ENCODE data around the gene TEX261.

Gene TEX261

GRCh38 chr2:70937866-70938585, 56.6 kb downstream of the TEX261 start:
- no peak for DNase-seq (ENCODE audit: low read depth in 2 of 2, low spot score in 1 of 2)

GRCh38 chr2:70936979-70937811, 57.5 kb downstream of the TEX261 start:
- no peak for DNase-seq (ENCODE audit: low read depth in 2 of 2, low spot score in 1 of 2)

GRCh38 chr2:70936165-70936978, 58.3 kb downstream of the TEX261 start:
- DNase-seq (ENCODE audit: low read depth in 2 of 2, low spot score in 1 of 2) = no peak

Measured in stimulated activated CD8-positive, alpha-beta memory T cell treated with anti-CD3 and anti-CD28 coated beads, Interleukin-4, amount 100 ng/mL, for 4 hours (primary cell).